ENCODE results near the gene RPUSD3.

RPUSD3 gene

GRCh38 chr3:9833078-9833477, 10.7 kb downstream of the RPUSD3 start:
- TF ChIP-seq YY1 (IDR thresholded peaks at IDR 0.05; ENCODE audit: low read depth) (no peak), USF1 (IDR thresholded peaks at IDR 0.05) (no peak), TCF12 (IDR thresholded peaks at IDR 0.05; ENCODE audit: low read depth) (no peak), EP300 (IDR thresholded peaks at IDR 0.05; ENCODE audit: borderline replicate concordance) (no peak), RAD21 (IDR thresholded peaks at IDR 0.05; ENCODE audit: low read depth) (no peak), CEBPB (IDR thresholded peaks at IDR 0.05) (no peak), FOXM1 (IDR thresholded peaks at IDR 0.05; ENCODE audit: borderline replicate concordance, low read depth) (no peak), TEAD4 (IDR thresholded peaks at IDR 0.05) (no peak), CREB1 (IDR thresholded peaks at IDR 0.05; ENCODE audit: low read depth) (no peak), TAF1 (IDR thresholded peaks at IDR 0.05; ENCODE audit: low read depth) (no peak), ZBTB7A (IDR thresholded peaks at IDR 0.05; ENCODE audit: low read depth) (no peak), EGR1 (IDR thresholded peaks at IDR 0.05) (no peak), NFIC (IDR thresholded peaks at IDR 0.05) (no peak)
- TF ChIP-seq, protein P1, sequence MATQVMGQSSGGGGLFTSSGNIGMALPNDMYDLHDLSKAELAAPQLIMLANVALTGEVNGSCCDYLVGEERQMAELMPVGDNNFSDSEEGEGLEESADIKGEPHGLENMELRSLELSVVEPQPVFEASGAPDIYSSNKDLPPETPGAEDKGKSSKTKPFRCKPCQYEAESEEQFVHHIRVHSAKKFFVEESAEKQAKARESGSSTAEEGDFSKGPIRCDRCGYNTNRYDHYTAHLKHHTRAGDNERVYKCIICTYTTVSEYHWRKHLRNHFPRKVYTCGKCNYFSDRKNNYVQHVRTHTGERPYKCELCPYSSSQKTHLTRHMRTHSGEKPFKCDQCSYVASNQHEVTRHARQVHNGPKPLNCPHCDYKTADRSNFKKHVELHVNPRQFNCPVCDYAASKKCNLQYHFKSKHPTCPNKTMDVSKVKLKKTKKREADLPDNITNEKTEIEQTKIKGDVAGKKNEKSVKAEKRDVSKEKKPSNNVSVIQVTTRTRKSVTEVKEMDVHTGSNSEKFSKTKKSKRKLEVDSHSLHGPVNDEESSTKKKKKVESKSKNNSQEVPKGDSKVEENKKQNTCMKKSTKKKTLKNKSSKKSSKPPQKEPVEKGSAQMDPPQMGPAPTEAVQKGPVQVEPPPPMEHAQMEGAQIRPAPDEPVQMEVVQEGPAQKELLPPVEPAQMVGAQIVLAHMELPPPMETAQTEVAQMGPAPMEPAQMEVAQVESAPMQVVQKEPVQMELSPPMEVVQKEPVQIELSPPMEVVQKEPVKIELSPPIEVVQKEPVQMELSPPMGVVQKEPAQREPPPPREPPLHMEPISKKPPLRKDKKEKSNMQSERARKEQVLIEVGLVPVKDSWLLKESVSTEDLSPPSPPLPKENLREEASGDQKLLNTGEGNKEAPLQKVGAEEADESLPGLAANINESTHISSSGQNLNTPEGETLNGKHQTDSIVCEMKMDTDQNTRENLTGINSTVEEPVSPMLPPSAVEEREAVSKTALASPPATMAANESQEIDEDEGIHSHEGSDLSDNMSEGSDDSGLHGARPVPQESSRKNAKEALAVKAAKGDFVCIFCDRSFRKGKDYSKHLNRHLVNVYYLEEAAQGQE (IDR thresholded peaks at IDR 0.05; ENCODE audit: low read depth): no peak
- TF ChIP-seq, protein P2, sequence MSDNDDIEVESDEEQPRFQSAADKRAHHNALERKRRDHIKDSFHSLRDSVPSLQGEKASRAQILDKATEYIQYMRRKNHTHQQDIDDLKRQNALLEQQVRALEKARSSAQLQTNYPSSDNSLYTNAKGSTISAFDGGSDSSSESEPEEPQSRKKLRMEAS (IDR thresholded peaks at IDR 0.05): no peak

DNA sequence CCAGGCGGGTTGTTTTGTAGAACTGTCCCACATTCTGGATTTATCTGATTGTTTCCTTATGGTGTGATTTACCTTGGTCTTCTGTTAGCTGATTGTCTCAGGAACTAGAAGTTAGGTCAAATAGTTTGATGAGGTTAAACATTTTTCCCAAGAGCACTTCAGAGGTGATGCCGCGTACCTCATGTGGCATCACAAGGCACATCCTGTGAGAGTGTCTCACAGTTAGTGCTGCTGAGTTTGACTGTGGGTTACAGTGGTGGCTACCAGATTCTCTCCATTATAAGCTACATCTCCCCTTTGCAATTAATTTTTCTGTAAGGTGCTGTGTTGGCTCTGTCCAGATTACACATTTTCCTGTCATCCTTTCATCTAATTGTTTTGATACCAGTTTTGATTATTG, 12.6 kb downstream of the RPUSD3 start:
- TF ChIP-seq ZBTB7A (IDR thresholded peaks at IDR 0.05; ENCODE audit: low read depth) (no peak), RAD21 (IDR thresholded peaks at IDR 0.05; ENCODE audit: low read depth) (no peak), EGR1 (IDR thresholded peaks at IDR 0.05) (no peak), TAF1 (IDR thresholded peaks at IDR 0.05; ENCODE audit: low read depth) (no peak), CREB1 (IDR thresholded peaks at IDR 0.05; ENCODE audit: low read depth) (no peak), FOXM1 (IDR thresholded peaks at IDR 0.05; ENCODE audit: borderline replicate concordance, low read depth) (no peak), NFIC (IDR thresholded peaks at IDR 0.05) (no peak), CEBPB (IDR thresholded peaks at IDR 0.05) (no peak), USF1 (IDR thresholded peaks at IDR 0.05) (no peak), YY1 (IDR thresholded peaks at IDR 0.05; ENCODE audit: low read depth) (no peak), TCF12 (IDR thresholded peaks at IDR 0.05; ENCODE audit: low read depth) (no peak), TEAD4 (IDR thresholded peaks at IDR 0.05) (no peak), EP300 (IDR thresholded peaks at IDR 0.05; ENCODE audit: borderline replicate concordance) (no peak)
- TF ChIP-seq, protein P1 (IDR thresholded peaks at IDR 0.05; ENCODE audit: low read depth): no peak
- TF ChIP-seq, protein P2 (IDR thresholded peaks at IDR 0.05): no peak

- TF ChIP-seq USF1 (IDR thresholded peaks at IDR 0.05): no peak
- TF ChIP-seq EGR1 (IDR thresholded peaks at IDR 0.05): no peak
- TF ChIP-seq CEBPB (IDR thresholded peaks at IDR 0.05): no peak
- TF ChIP-seq, protein P1 (IDR thresholded peaks at IDR 0.05; ENCODE audit: low read depth): no peak
- no peak for TF ChIP-seq EP300 (IDR thresholded peaks at IDR 0.05; ENCODE audit: borderline replicate concordance)
- no peak for TF ChIP-seq YY1 (IDR thresholded peaks at IDR 0.05; ENCODE audit: low read depth)
- TF ChIP-seq TAF1 (IDR thresholded peaks at IDR 0.05; ENCODE audit: low read depth): no peak
- TF ChIP-seq TEAD4 (IDR thresholded peaks at IDR 0.05): no peak
- TF ChIP-seq TCF12 (IDR thresholded peaks at IDR 0.05; ENCODE audit: low read depth): no peak
- TF ChIP-seq RAD21 (IDR thresholded peaks at IDR 0.05; ENCODE audit: low read depth): no peak
- no peak for TF ChIP-seq NFIC (IDR thresholded peaks at IDR 0.05)
- no peak for TF ChIP-seq FOXM1 (IDR thresholded peaks at IDR 0.05; ENCODE audit: borderline replicate concordance, low read depth)
- no peak for TF ChIP-seq ZBTB7A (IDR thresholded peaks at IDR 0.05; ENCODE audit: low read depth)
- no peak for TF ChIP-seq CREB1 (IDR thresholded peaks at IDR 0.05; ENCODE audit: low read depth)
- TF ChIP-seq, protein P2 (IDR thresholded peaks at IDR 0.05): no peak
These were observed 14.7 kb downstream of the RPUSD3 start for GRCh38 chr3:9828801-9829755.
